K562 (cell line): Measurements from ENCODE around the gene DDX46. TPM values are rescaled to one million over a fixed set of nuclear protein-coding genes. Genes with fewer than 3 reads are reported as not detected.

ENCODE experiments used
- FOXJ2 ChIP-seq: fragments of 200-800 bp; sonication (Bioruptor generic); IDR thresholded peaks from 2 replicates; pipeline ENCODE4 v1.6.1; 2016; ENCODE audit warnings: missing genetic modification characterization, missing compliant biosample characterization
- HCFC1 ChIP-seq: IDR thresholded peaks from 2 replicates; pipeline ENCODE4 v1.6.1; 2012; ENCODE audit warnings: low read depth, low read length, improper control_type of control experiment
- ILK ChIP-seq: fragments of 450-650 bp; IDR thresholded peaks from 2 replicates; pipeline ENCODE4 v1.6.1; 2016; ENCODE audit warnings: missing genetic modification characterization, low read depth, mild to moderate bottlenecking, missing compliant biosample characterization, moderate library complexity, borderline replicate concordance
- KLF10 ChIP-seq: fragments of 250-450 bp; sonication (Bioruptor Pico); IDR thresholded peaks from 2 replicates; pipeline ENCODE4 v1.6.1; 2021; ENCODE audit warnings: matching md5 sums
- MBD2 ChIP-seq: sonication (generic); IDR thresholded peaks from 2 replicates; pipeline ENCODE4 v1.6.1; 2016; ENCODE audit warnings: low read depth, borderline replicate concordance
- POLR2G ChIP-seq: fragments of 200-400 bp; formaldehyde crosslinking; IDR thresholded peaks from 2 replicates; pipeline ENCODE4 v1.6.1; 2017; ENCODE audit warnings: low read depth, mild to moderate bottlenecking, antibody characterized with exemption, low read length, moderate library complexity
- RBM25 ChIP-seq: fragments of 200-400 bp; formaldehyde crosslinking; IDR thresholded peaks from 2 replicates; pipeline ENCODE4 v1.6.1; 2018; ENCODE audit warnings: low read length, low read depth, moderate library complexity; ENCODE audit not compliant: severe bottlenecking
- SRSF7 ChIP-seq: fragments of 200-400 bp; formaldehyde crosslinking; optimal IDR thresholded peaks from 2 replicates; pipeline ENCODE3; 2017; ENCODE audit warnings: mild to moderate bottlenecking, low read depth, low read length
- ZFP30 ChIP-seq: fragments of 250-450 bp; sonication (Bioruptor Pico); IDR thresholded peaks from 2 replicates; pipeline ENCODE4 v1.8.0; 2022; ENCODE audit warnings: moderate library complexity, mild to moderate bottlenecking, inconsistent platforms, borderline replicate concordance
- ZNF175 ChIP-seq: fragments of 200-800 bp; sonication (Bioruptor generic); IDR thresholded peaks from 2 replicates; pipeline ENCODE4 v1.6.1; 2016; ENCODE audit warnings: low read depth, mild to moderate bottlenecking, missing genetic modification characterization, missing compliant biosample characterization
- ZNF184 ChIP-seq: sonication (generic); formaldehyde crosslinking; IDR thresholded peaks from 2 replicates; pipeline ENCODE4 v1.5.0; 2020; ENCODE audit warnings: missing genetic modification reagents
- ZNF212 ChIP-seq: fragments of 450-650 bp; formaldehyde crosslinking; IDR thresholded peaks from 2 replicates; pipeline ENCODE4 v1.4.0; 2020; ENCODE audit warnings: mild to moderate bottlenecking
- polyA plus RNA-seq, 8 experiments: library from polyadenylated mRNA; depleted of rRNA in 4 of 8; stranded (reverse) in 5 of 8; unstranded in 3 of 8; fragments of >200 nt; fragmentation: Nextera tagmentation in 2 of 8; fragmentation: Illumina TruSeq in 1 of 8; extraction: Ambion mirVana in 2 of 8; extraction: Trizol in 1 of 8; gene quantifications; 2 replicates each; pipeline versions ENCODE4 v1.2.1 to v1.2.3, GENCODE V29; 2011 to 2014; ENCODE audit warnings: inconsistent platforms in 1 of 8, missing spikeins in 1 of 8
- total RNA-seq, 7 experiments: library from RNA; depleted of rRNA in 6 of 7; stranded (reverse); fragments of >200 nt in 6 of 7; fragmentation: Illumina TruSeq in 2 of 7; extraction: Trizol in 2 of 7; gene quantifications; 2 replicates each; pipeline versions ENCODE4 v1.2.1 to v1.2.3, GENCODE V29; 2011 to 2021; ENCODE audit warnings: low replicate concordance in 1 of 7
- TF ChIP-seq, protein P1 (sequence below), 2 experiments: fragments of 450-650 bp in 1 of 2; sonication (generic) in 1 of 2; formaldehyde crosslinking in 1 of 2; IDR thresholded peaks; 2 replicates each; pipeline versions ENCODE4 v1.7.1 to v1.9.0; 2016 to 2022; ENCODE audit warnings: inconsistent platforms in 1 of 2, mild to moderate bottlenecking in 1 of 2, missing genetic modification reagents in 1 of 2
- TF ChIP-seq, protein P2 (sequence below): IDR thresholded peaks from 3 replicates; pipeline ENCODE4 v1.6.1; 2011; ENCODE audit warnings: borderline replicate concordance, mild to moderate bottlenecking; ENCODE audit not compliant: insufficient read length, insufficient read depth
- TF ChIP-seq, protein P3 (sequence below): fragments of 450-650 bp; conservative IDR thresholded peaks from 2 replicates; pipeline ENCODE4 v1.6.1; 2016; ENCODE audit warnings: missing genetic modification characterization, low read depth, mild to moderate bottlenecking, missing compliant biosample characterization, moderate library complexity

DDX46 gene
- total and polyA plus RNA-seq, 9 of the 15 experiments (the other 6 are each of a cell fraction or from before 2014, with no cell fraction given), result 26.2 to 99.0 (median 76.4) TPM

DNA sequence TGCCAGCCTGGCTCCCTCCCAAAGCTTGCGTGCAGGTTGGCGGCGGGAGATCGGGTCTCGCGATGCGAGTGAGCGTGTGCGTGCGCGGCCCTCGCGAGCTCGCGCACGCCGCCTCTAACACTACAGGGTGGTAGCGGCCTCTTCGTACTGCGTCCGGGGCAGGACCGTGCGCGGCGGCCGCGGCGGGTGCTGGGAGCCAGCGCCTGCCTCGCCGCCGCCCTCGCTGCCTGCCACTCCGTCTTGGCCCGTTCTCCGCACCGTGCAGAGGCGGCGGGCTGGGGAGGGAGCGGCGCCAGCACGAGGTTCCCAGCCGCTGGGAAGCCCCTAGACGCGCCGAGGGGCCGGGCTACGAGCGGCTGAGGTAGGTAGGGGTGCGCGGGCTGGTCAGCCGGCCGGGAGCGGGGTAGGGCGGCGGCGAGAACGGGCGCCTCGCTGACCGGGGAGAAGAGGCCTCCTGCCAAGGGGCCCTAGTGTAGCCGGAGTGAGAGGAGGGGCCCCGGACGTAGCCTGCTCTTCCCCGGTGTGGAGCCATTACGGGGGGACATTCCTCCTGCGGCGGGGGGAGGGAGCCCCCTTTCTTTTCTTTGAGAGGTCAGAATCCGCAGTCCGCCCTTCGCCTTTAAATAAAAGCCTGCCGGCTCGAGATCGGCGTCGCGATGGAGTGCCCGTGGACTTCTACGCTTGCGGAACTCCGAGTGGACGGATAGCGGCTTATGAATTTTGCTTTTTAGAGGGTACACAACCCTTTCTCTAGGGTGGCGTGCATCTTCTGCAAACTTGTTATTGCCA is 87.5 kb downstream of the DDX46 start, which contains the start of gene C5orf24 (continued):
- TF ChIP-seq POLR2G, result peak; percentile 100
- TF ChIP-seq KLF10 (CRISPR knock-in tag), result no peak
- TF ChIP-seq HCFC1, result peak; percentile 65
- TF ChIP-seq MBD2, result no peak
- TF ChIP-seq RBM25, result peak; percentile 98
- peak; percentile 46; the same call in 1 of the 2 replicates for TF ChIP-seq ZNF212 (CRISPR knock-in tag)
- no peak for TF ChIP-seq ZFP30 (CRISPR knock-in tag)
- TF ChIP-seq ZNF175, result no peak
- TF ChIP-seq FOXJ2 (tag), result 0 out of 2 replicates have a peak, but pooled peaks have one; percentile 32
- TF ChIP-seq, protein P1, sequence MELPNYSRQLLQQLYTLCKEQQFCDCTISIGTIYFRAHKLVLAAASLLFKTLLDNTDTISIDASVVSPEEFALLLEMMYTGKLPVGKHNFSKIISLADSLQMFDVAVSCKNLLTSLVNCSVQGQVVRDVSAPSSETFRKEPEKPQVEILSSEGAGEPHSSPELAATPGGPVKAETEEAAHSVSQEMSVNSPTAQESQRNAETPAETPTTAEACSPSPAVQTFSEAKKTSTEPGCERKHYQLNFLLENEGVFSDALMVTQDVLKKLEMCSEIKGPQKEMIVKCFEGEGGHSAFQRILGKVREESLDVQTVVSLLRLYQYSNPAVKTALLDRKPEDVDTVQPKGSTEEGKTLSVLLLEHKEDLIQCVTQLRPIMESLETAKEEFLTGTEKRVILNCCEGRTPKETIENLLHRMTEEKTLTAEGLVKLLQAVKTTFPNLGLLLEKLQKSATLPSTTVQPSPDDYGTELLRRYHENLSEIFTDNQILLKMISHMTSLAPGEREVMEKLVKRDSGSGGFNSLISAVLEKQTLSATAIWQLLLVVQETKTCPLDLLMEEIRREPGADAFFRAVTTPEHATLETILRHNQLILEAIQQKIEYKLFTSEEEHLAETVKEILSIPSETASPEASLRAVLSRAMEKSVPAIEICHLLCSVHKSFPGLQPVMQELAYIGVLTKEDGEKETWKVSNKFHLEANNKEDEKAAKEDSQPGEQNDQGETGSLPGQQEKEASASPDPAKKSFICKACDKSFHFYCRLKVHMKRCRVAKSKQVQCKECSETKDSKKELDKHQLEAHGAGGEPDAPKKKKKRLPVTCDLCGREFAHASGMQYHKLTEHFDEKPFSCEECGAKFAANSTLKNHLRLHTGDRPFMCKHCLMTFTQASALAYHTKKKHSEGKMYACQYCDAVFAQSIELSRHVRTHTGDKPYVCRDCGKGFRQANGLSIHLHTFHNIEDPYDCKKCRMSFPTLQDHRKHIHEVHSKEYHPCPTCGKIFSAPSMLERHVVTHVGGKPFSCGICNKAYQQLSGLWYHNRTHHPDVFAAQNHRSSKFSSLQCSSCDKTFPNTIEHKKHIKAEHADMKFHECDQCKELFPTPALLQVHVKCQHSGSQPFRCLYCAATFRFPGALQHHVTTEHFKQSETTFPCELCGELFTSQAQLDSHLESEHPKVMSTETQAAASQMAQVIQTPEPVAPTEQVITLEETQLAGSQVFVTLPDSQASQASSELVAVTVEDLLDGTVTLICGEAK (IDR thresholded peaks at IDR 0.05), result no peak
- TF ChIP-seq, protein P1 (CRISPR knock-in tag; IDR thresholded peaks at IDR 0.05), result no peak
- TF ChIP-seq, protein P2, sequence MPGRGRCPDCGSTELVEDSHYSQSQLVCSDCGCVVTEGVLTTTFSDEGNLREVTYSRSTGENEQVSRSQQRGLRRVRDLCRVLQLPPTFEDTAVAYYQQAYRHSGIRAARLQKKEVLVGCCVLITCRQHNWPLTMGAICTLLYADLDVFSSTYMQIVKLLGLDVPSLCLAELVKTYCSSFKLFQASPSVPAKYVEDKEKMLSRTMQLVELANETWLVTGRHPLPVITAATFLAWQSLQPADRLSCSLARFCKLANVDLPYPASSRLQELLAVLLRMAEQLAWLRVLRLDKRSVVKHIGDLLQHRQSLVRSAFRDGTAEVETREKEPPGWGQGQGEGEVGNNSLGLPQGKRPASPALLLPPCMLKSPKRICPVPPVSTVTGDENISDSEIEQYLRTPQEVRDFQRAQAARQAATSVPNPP, result no peak
- TF ChIP-seq ILK (tag), result no peak
- TF ChIP-seq, protein P3, sequence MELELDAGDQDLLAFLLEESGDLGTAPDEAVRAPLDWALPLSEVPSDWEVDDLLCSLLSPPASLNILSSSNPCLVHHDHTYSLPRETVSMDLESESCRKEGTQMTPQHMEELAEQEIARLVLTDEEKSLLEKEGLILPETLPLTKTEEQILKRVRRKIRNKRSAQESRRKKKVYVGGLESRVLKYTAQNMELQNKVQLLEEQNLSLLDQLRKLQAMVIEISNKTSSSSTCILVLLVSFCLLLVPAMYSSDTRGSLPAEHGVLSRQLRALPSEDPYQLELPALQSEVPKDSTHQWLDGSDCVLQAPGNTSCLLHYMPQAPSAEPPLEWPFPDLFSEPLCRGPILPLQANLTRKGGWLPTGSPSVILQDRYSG (tag), result no peak; the same call in 1 of the 2 replicates
- TF ChIP-seq ZNF184 (CRISPR knock-in tag), result no peak
- TF ChIP-seq SRSF7, result no peak
